ENCODE data around the gene CMSS1. TPM values are rescaled to one million over a fixed set of nuclear protein-coding genes. Genes with fewer than 3 reads are reported as not detected.

CMSS1 gene
- total and polyA plus RNA-seq, 8 donors = 2.7 to 33.3 (median 22.1) TPM

GRCh38 chr3:100110162-100110561 lies 292.5 kb downstream of the CMSS1 start:
- peaks cover 7 to 30% (median 16%) of the 10 kb centered on the region in 4 donors for H3K4me1 ChIP-seq
- H3K9me3 ChIP-seq = no peaks in the 10 kb centered on the region
- DNase-seq = no peak
- H3K36me3 ChIP-seq = no peaks in the 10 kb centered on the region
- TF ChIP-seq CTCF (IDR thresholded peaks at IDR 0.05) = no peak
- intact Hi-C loops (cut with DNase I; ENCODE audit: low total_unique reads) = no loop called here
- no peak overlapping the region for H3K4me3 ChIP-seq
- 78 to 92% (median 83%) methylated on average over 1 of the region's 1 CpG for WGBS, 5 donors
- H3K27me3 ChIP-seq = no peaks in the 10 kb centered on the region
- no peak overlapping the region for H3K27ac ChIP-seq

- DNase-seq = no peak
Observed at GRCh38 chr3:100111728-100112127, 294.1 kb downstream of the CMSS1 start.

GRCh38 chr3:100113723-100114412 lies 296.2 kb downstream of the CMSS1 start:
- 91 to 97% (median 94%) methylated on average over 7 of the region's 7 CpGs for WGBS, 5 donors

More at GRCh38 chr3:100111728-100112127, 294.1 kb downstream of the CMSS1 start:
- intact Hi-C loops (cut with DNase I; ENCODE audit: low total_unique reads) = no loop called here
- WGBS, 5 donors = 85 to 93% (median 90%) methylated on average over 1 of the region's 1 CpG
- Histone ChIP-seq H3K9me3 (no peaks in the 10 kb centered on the region), H3K4me1 (peaks cover 4 to 14% (median 8%) of the 10 kb centered on the region in 4 donors), H3K27me3 (no peaks in the 10 kb centered on the region), H3K27ac (no peak overlapping the region), H3K4me3 (no peak overlapping the region), H3K36me3 (no peaks in the 10 kb centered on the region)
- no peak for TF ChIP-seq POLR2A (IDR thresholded peaks at IDR 0.05)
- TF ChIP-seq POLR2AphosphoS5 (IDR thresholded peaks at IDR 0.05) = no peak
- no peak for TF ChIP-seq EP300 (IDR thresholded peaks at IDR 0.05)
- TF ChIP-seq CTCF (IDR thresholded peaks at IDR 0.05) = no peak

GRCh38 chr3:100114413-100115030 lies 296.9 kb downstream of the CMSS1 start, which contains the start of gene FILIP1L:
FILIP1L (minus strand) TSS chr3:100114501.
- WGBS, 5 donors = 74 to 85% (median 74%) methylated on average over 6 to 7 of the region's 7 CpGs
- no peak within 1 kb of the TSS for H3K27ac ChIP-seq
- no peaks in the 10 kb centered on the region for H3K27me3 ChIP-seq
- DNase-seq = no peak
- H3K4me3 ChIP-seq = no peak within 1 kb of the TSS
- no peaks in the 10 kb centered on the region for H3K4me1 ChIP-seq
- H3K36me3 ChIP-seq = no peaks in the 10 kb centered on the region
- intact Hi-C loops (cut with DNase I; ENCODE audit: low total_unique reads) = no loop called here
- no peaks in the 10 kb centered on the region for H3K9me3 ChIP-seq
- TF ChIP-seq CTCF (IDR thresholded peaks at IDR 0.05) (no peak), POLR2AphosphoS5 (IDR thresholded peaks at IDR 0.05) (no peak), POLR2A (IDR thresholded peaks at IDR 0.05) (no peak), EP300 (IDR thresholded peaks at IDR 0.05) (no peak)

More at GRCh38 chr3:100113723-100114412, 296.2 kb downstream of the CMSS1 start:
- H3K9me3 ChIP-seq = no peaks in the 10 kb centered on the region
- TF ChIP-seq POLR2A (IDR thresholded peaks at IDR 0.05) (no peak), CTCF (IDR thresholded peaks at IDR 0.05) (no peak), EP300 (IDR thresholded peaks at IDR 0.05) (no peak), POLR2AphosphoS5 (IDR thresholded peaks at IDR 0.05) (no peak)
- intact Hi-C loops (cut with DNase I; ENCODE audit: low total_unique reads) = no loop called here
- no peaks in the 10 kb centered on the region for H3K27me3 ChIP-seq
- no peak overlapping the region for H3K4me3 ChIP-seq
- no peaks in the 10 kb centered on the region for H3K36me3 ChIP-seq
- no peak for DNase-seq
- no peaks in the 10 kb centered on the region for H3K4me1 ChIP-seq
- no peak overlapping the region for H3K27ac ChIP-seq
